ENCODE data around the gene ADGRF3. TPM values are rescaled to one million over a fixed set of nuclear protein-coding genes. Genes with fewer than 3 reads are reported as not detected.

The ADGRF3 gene
- total RNA-seq, 1 donor from 2014 or later: 0.12 TPM

DNA sequence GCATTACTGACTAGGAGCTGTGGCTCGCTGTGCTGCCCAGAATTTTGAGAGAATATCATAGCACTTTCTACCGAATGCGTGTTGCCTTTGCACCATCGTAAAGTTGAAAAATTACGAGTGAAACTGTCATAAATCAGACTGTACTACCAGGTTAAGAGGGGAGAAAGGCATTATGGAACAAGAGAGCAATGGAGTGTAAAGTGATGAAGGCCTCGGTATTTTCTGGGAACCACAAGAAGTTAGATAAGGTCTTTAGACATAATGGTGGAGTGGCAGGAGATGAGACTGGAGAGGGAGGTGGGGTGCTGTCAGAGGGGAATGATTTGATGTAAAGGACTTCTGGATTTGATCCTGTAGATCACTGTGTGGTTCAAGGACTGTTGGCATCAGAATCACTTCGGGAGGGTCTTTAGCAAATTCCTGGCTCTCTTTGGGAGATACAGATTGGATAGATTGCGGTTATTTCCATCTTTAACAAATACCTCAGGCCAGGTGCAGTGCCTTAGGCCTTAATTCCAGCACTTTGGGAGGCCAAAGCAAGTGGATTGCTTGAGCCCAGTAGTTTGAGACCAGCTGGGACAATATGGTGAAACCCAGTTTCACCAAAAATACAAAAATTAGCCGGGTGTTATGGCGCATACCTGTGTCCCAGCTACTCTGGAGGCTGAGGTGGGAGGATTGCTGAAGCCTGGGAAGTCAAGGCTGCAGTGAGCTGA, 4.9 kb upstream of the ADGRF3 start:
- TF ChIP-seq, protein P1, sequence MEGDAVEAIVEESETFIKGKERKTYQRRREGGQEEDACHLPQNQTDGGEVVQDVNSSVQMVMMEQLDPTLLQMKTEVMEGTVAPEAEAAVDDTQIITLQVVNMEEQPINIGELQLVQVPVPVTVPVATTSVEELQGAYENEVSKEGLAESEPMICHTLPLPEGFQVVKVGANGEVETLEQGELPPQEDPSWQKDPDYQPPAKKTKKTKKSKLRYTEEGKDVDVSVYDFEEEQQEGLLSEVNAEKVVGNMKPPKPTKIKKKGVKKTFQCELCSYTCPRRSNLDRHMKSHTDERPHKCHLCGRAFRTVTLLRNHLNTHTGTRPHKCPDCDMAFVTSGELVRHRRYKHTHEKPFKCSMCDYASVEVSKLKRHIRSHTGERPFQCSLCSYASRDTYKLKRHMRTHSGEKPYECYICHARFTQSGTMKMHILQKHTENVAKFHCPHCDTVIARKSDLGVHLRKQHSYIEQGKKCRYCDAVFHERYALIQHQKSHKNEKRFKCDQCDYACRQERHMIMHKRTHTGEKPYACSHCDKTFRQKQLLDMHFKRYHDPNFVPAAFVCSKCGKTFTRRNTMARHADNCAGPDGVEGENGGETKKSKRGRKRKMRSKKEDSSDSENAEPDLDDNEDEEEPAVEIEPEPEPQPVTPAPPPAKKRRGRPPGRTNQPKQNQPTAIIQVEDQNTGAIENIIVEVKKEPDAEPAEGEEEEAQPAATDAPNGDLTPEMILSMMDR (IDR thresholded peaks at IDR 0.05): no peak
- Mint-ChIP-seq H3K9me3 (ENCODE audit: low read depth) (no peaks in the 10 kb centered on the region), H3K27ac (ENCODE audit: unreplicated experiment) (no peak overlapping the region), H3K36me3 (ENCODE audit: low read depth) (no peaks in the 10 kb centered on the region), H3K4me3 (ENCODE audit: unreplicated experiment) (no peak overlapping the region), H3K4me1 (ENCODE audit: low read depth) (peaks cover 36% of the 10 kb centered on the region), H3K27me3 (ENCODE audit: low read depth) (no peaks in the 10 kb centered on the region)
- DNase-seq (ENCODE audit: low spot score): no peak

DNA sequence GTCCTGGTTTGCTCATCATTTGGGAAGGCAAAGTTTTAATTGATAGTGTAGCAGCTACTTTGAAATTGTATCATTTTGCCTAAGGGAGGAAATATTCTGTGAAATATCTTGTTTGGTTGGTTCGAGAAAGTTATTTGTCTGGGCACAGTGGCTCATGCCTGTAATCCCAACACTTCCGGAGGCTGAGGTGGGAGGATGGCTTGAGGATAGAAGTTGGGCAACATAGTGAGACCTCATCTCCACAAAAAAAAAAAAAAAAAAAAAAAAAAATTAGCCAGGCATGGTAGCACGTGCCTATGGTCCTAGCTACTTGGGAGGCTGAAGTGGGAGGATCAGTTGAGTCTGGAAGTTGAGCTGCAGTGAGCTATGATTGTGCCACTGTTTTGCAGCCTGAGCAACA, 3.1 kb upstream of the ADGRF3 start:
- Mint-ChIP-seq H3K9me3 (ENCODE audit: low read depth) (no peaks in the 10 kb centered on the region), H3K27ac (ENCODE audit: unreplicated experiment) (no peak overlapping the region), H3K4me3 (ENCODE audit: unreplicated experiment) (no peak overlapping the region), H3K4me1 (ENCODE audit: low read depth) (peaks cover 25% of the 10 kb centered on the region), H3K36me3 (ENCODE audit: low read depth) (no peaks in the 10 kb centered on the region), H3K27me3 (ENCODE audit: low read depth) (no peaks in the 10 kb centered on the region)
- TF ChIP-seq, protein P1 (IDR thresholded peaks at IDR 0.05): no peak
- no peak for DNase-seq (ENCODE audit: low spot score)

DNA sequence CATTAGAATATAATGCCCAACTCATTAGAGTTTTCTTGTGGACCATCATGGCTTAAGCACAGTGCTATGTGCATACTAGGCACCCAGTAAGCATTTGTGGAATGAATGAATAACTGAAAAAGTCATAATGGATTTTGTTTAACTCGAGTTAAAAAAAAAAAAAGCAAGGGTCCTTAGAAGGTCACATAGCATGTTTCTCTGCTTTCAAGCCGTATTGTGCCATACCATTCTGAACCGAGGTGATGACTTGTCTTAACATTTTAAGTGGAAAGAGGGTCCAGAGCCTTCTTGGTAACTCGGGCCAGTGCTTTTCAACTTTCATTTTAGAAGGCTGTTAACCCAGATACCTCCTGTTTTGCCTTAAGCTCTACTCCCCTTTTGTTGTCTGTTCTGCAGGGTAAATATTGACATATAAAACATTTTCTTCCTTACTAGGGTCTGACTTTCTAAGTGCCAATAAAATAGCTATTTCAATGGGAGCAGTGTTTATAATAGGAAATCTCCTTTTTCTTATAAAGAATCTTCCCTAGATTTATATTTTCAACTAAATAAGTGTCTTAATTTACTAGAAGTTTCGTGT, 787 bp upstream of the ADGRF3 start:
- no peak for DNase-seq (ENCODE audit: low spot score)
- no peaks in the 10 kb centered on the region for H3K9me3 Mint-ChIP-seq (ENCODE audit: low read depth)
- peak overlapping the region; percentile 94 for H3K4me3 Mint-ChIP-seq (ENCODE audit: unreplicated experiment)

DNA sequence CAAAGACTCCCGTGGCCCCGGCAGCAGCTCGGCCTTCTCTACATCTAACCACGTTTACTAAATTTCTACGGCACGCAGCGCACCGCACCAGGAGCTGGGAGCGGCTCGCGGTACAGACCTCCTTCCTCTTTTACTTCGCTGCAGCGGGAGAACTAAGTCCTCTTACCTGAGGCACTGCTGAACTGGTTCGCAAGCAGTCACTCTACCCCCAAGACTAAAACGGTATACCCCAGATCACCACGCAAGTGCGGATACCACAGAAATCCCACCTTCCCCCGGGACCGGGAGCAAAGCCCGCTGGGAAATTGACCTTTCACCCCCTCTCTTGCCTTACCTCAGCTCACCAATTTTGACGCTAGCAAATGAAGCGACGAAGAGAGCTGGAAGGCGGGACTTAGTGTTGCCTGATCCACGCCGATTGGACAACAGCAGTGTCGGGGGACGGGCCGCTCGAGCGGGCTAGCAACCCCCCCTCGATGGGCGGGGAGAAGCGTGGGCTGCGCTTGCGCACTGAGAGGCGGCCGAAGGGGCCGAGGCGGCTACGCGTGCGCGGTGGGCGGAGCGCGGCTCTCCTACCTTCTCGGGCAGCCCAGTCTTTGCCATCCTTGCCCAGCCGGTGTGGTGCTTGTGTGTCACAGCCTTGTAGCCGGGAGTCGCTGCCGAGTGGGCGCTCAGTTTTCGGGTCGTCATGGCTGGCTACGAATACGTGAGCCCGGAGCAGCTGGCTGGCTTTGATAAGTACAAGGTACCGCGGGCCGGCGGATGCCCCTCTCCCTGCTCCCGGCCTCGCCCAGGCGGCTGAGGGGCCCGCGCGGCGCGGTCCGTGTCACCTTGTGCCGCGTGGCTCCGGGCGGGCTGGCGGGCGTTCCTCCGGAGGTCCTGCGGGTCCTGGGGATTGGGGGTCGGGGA, 790 bp downstream of the ADGRF3 start, which contains the start of gene SELENOI:
Gene SELENOI, plus strand, starts transcription at position 599 of the 909 bp plus-strand sequence. Its CDS starts 90 bp downstream, at position 689.
- peak; percentile 99 for DNase-seq (ENCODE audit: low spot score)
- peak within 1 kb of the TSS; percentile 94 for H3K4me3 Mint-ChIP-seq (ENCODE audit: unreplicated experiment)
- TF ChIP-seq, protein P1 (IDR thresholded peaks at IDR 0.05): peak; percentile 18
- H3K27me3 Mint-ChIP-seq (ENCODE audit: low read depth): no peaks in the 10 kb centered on the region
- H3K27ac Mint-ChIP-seq (ENCODE audit: unreplicated experiment): peak within 1 kb of the TSS; percentile 99
- no peaks in the 10 kb centered on the region for H3K36me3 Mint-ChIP-seq (ENCODE audit: low read depth)
- no peaks in the 10 kb centered on the region for H3K9me3 Mint-ChIP-seq (ENCODE audit: low read depth)
- H3K4me1 Mint-ChIP-seq (ENCODE audit: low read depth): peaks cover 40% of the 10 kb centered on the region

More for the DNA sequence above, 787 bp upstream of the ADGRF3 start:
- Mint-ChIP-seq H3K27me3 (ENCODE audit: low read depth) (no peaks in the 10 kb centered on the region), H3K36me3 (ENCODE audit: low read depth) (no peaks in the 10 kb centered on the region), H3K27ac (ENCODE audit: unreplicated experiment) (peak overlapping the region; percentile 98), H3K4me1 (ENCODE audit: low read depth) (peaks cover 40% of the 10 kb centered on the region)
- TF ChIP-seq, protein P1 (IDR thresholded peaks at IDR 0.05): no peak

DNA sequence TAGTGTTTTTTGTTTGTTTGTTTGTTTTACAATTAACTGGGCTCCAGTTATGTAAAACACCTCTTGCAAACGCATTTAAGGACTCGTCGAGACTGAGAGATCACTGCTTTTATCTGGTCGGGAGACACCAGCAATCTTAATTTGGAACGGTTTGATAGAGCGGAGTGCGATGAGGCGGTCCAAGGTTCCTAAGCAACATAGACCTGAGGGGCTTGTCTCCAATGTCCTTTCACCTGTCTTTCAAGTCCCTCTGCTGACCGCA, 1.4 kb downstream of the ADGRF3 start:
- H3K36me3 Mint-ChIP-seq (ENCODE audit: low read depth): no peaks in the 10 kb centered on the region
- H3K27ac Mint-ChIP-seq (ENCODE audit: unreplicated experiment): peak overlapping the region; percentile 99
- peaks cover 40% of the 10 kb centered on the region for H3K4me1 Mint-ChIP-seq (ENCODE audit: low read depth)
- peak overlapping the region; percentile 94 for H3K4me3 Mint-ChIP-seq (ENCODE audit: unreplicated experiment)
- TF ChIP-seq, protein P1 (IDR thresholded peaks at IDR 0.05): no peak
- no peaks in the 10 kb centered on the region for H3K27me3 Mint-ChIP-seq (ENCODE audit: low read depth)
- no peak for DNase-seq (ENCODE audit: low spot score)
- no peaks in the 10 kb centered on the region for H3K9me3 Mint-ChIP-seq (ENCODE audit: low read depth)

All from chondrocyte (in vitro differentiated cells).